H54 (cell line): ENCODE results near the gene OR13C8.
"Not testable (repeated sequence)": the region's sequence is repeated elsewhere in the genome, so short reads cannot be mapped to it uniquely, and the experiment has no call there.

Source experiments
- DNase-seq: peaks from one replicate; pipeline ENCODE4 v3.0.0; 2011; ENCODE audit warnings: low spot score, mixed read lengths; ENCODE audit not compliant: insufficient read length
- FAIRE-seq: peaks from 3 replicates; lab custom pipeline; 2011; peaks lifted over from hg19 to GRCh38; lab: Jason Lieb, UNC
- POLR2A ChIP-seq: IDR thresholded peaks from 2 replicates; pipeline ENCODE4 v1.6.1; 2011; ENCODE audit warnings: low read depth, mild to moderate bottlenecking, low read length

Gene OR13C8

DNA sequence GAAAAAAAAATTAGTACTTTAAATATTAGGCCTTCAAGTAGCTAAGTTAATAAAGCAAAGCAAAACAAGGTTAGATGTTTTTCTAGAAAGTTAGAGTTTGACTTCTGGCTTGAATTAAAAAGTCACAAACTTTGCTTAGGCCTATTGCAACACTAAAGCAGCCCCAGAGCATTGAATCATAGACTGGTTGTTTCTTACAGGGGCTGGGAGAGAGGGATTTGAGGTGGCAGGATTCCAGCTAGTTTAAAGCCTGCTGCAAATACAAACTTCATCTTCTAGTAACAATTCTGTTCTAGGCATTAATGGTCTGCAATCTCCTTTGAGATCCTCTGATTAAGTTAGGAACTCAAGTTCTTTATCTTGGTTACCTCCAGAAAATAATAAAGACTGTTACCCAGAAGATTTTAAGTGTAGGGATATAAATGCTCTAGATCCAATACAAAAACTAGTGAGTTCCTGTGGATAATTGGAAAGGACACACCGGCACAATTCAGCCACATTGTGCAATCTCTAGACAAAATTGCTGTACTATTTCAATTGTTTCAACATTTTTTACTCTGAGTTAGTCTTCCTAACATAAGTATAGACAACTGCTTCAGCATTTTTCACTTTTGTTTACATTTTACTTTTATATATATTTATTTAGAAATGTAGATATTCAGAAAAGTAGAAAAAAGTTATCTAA is 17.7 kb downstream of the OR13C8 start:
- DNase-seq: no peak
- no peak for FAIRE-seq
- TF ChIP-seq POLR2A: no peak

DNA sequence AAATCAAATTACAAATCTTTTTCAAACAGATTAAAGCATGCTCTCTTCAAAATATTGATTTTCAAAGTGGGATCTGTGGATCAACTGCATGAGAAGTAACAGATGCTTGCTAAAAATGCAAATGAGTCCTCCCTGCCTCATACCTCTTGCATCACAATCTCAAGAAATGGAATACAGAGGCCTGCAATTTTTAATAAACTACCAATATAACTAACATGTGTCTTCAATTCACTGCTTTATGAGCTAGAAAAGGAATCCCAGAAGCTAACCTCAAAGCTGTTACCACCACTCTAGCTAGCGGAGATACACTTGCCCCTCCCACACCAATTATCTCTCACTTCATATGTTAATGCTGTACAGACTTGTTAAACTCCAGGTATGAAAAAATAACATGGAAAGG is 20.7 kb downstream of the OR13C8 start:
- DNase-seq (no peak), FAIRE-seq (no peak)
- TF ChIP-seq POLR2A: no peak

DNA sequence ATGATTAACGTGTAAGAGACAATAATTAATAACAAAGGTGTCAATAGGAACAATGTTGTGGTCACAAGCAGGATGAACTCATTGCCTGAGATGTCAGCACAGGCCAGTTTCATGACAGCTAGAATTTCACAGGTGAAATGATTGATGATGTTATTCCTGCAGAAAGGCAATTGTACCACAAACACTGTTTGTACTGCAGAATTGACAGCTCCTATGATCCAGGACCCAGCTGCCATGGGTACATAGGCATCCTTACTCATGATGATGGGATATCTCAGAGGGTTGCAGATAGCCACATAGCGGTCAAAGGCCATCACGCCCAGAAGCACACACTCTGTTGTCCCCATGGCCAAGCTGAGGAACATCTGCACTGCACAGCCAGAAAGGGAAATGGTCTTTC is 29.8 kb downstream of the OR13C8 start:
- DNase-seq: not testable (repeated sequence)
- FAIRE-seq: peak; percentile 27

DNA sequence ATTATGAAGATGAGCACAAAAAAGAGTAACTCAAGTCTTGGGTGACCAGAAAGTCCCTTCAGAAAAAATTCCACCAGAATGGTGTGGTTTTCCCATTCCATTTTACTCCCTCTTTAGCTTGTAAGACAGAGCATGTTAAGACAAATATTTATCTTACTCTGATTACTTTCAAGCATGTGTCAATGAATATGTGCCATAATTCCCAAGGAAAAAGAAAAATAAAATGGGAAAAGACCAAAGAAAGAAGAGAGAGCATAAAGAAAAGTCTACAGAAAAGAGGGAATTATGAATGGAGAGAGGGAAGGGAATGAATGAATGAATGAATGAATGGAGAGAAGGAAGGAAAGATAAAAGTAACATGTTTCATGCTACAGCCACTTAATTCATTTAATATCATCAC is 30.3 kb downstream of the OR13C8 start, which contains the start of gene OR13C5:
Gene OR13C5 (minus strand): TSS at position 101 of the 400 bp plus-strand sequence. CDS start 0 bp downstream, at position 101.
- FAIRE-seq, DNase-seq: not testable (repeated sequence)

DNA sequence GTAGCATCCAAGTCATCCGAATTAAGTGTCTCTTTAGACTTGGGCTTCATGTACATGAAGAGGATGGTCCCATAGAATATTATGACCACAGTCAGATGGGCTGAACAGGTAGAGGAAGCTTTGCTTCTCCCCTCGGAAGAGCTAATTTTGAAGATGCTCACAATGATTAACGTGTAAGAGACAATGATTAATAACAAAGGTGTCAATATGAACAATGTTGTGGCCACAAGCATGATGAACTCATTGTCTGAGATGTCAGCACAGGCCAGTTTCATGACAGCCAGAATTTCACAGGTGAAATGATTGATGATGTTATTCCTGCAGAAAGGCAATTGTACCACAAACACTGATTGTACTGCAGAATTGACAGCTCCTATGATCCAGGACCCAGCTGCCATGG is 35.8 kb downstream of the OR13C8 start:
- peak; percentile 50 for FAIRE-seq
- no peak for DNase-seq
- TF ChIP-seq POLR2A: no peak

DNA sequence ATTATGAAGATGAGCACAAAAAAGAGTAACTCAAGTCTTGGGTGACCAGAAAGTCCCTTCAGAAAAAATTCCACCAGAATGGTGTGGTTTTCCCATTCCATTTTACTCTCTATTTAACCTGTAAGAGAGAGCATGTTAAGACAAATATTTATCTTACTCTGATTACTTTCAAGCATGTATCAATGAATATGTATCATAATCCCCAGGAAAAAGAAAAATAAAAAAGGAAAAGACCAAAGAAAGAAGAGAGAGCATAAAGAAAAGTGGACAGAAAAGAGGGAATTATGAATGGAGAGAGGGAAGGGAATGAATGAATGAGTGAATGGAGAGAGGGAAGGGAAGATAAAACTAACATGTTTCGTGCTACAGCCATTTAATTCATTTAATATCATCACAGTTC is 36.6 kb downstream of the OR13C8 start, which contains the start of gene OR13C2:
Gene OR13C2 (minus strand): TSS at position 101 of the 400 bp plus-strand sequence. CDS start 0 bp downstream, at position 101.
- not testable (repeated sequence) for FAIRE-seq, DNase-seq

DNA sequence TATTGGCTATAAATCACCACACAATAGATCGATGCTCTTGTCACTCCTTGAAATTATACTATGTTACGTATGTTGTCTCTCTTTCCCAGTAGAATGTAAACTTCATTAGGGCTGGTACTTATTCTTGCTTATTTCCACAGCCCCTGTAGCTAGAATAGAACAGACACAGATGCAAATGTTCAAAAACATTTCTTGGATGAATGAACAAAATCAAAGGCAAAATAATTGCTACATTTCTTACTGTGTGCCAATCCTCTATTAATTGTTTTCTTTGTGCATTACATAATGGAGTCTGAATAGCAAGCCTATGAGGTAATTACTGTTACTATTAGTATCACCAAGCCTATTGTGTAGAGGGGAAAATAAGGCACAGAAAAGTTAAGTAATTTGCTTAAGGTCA is 37.2 kb downstream of the OR13C8 start:
- no peak for DNase-seq
- TF ChIP-seq POLR2A: no peak
- FAIRE-seq: peak; percentile 81

DNA sequence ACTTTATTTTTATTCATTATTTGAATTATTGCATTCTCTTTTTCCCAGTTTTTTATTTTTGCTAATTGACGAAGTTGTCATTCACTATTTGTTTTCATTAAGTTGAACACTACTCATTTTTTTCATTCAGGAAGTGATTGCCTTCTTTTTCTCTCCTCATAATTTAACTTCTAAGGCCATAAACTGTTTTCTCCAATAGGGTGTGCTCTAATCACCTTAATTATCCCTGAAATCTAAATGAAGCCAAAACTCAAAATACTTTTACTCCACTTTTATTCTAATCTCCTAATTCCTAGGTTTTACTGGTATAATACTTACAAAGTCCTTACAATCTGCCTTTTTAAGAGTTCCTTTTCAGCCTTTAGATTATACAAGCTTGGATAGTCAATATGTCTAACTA is 39.4 kb downstream of the OR13C8 start:
- FAIRE-seq (peak; percentile 77), DNase-seq (no peak)
- TF ChIP-seq POLR2A: no peak

DNA sequence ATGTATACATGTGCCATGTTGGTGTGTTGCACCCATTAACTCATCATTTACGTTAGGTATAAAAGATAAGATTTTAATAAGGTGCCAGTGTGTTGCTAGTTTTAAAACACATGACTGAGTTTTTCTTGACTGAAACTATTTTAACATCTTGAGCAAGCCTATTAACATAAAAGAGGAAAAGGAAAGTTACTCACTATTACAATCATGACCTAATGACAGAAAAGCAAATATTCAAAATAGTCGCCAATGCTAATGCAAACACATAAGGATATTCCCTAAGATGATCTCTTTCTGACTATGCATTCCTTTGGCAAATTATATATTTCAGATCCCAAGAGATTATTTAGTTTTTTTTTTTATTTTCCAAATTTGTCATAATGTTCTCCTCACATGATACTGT is 42.2 kb downstream of the OR13C8 start:
- TF ChIP-seq POLR2A: no peak
- FAIRE-seq (no peak), DNase-seq (no peak)

DNA sequence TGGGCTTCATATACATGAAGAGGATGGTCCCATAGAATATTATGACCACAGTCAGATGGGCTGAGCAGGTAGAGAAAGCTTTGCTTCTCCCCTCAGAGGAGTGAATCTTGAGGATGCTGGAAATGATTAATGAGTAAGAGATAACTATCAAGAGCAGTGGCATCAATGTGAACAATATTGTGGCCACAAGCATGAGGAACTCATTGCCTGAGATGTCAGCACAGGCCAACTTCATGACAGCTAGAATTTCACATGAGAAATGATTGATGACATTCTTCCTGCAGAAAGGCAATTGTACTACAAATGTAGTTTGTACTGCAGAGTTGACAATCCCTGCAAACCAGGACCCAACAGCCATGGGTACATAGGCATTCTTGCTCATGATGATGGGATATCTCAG is 48.5 kb downstream of the OR13C8 start:
- no peak for FAIRE-seq
- no peak for TF ChIP-seq POLR2A
- DNase-seq: no peak

DNA sequence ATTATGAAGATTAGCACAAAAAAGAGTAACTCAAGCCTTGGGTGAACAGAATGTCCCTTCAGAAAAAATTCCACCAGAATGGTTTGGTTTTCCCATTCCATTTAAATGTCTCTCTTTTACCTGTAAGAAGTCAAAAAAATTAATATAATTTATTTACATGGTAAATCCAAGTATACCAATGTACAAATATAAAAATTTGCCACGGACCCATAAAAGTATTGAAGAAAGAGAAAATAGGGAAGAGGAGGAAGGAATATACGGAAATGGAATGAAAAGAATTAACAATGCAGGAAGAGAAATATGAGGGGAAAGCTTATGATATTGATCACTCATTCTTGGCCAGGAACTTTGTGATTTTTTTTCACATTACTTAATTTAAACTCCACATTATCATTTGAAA is 49.1 kb downstream of the OR13C8 start, which contains the start of gene OR13C9:
Gene OR13C9 (minus strand): TSS at position 101 of the 400 bp plus-strand sequence. CDS start 0 bp downstream, at position 101.
- TF ChIP-seq POLR2A: no peak
- FAIRE-seq: no peak
- DNase-seq: no peak
